Stimulated activated CD4-positive, alpha-beta T cell treated with anti-CD3 and anti-CD28 coated beads, Interleukin-12 subunit alpha, Interleukin-12 subunit beta, amount 100 ng/mL, for 24 hours (primary cell): ENCODE results near the gene DRD3.

Experiments used
- DNase-seq, 2 experiments: peaks; one replicate each; pipeline ENCODE4 v3.0.0-alpha.2; 2020; ENCODE audit warnings: low read depth in 2 of 2

The DRD3 gene

GRCh38 chr3:114179575-114179974 lies 723 bp upstream of the DRD3 start:
- DNase-seq = no peak

- no peak for DNase-seq
Measured at GRCh38 chr3:114176890-114177289, 2.0 kb downstream of the DRD3 start.

- no peak for DNase-seq
Measured at GRCh38 chr3:114176487-114176886, 2.4 kb downstream of the DRD3 start.

- DNase-seq = no peak
Measured at GRCh38 chr3:114175204-114175987, 3.5 kb downstream of the DRD3 start.

GRCh38 chr3:114171677-114172076 lies 7.2 kb downstream of the DRD3 start:
- no peak for DNase-seq

- no peak for DNase-seq
Measured at GRCh38 chr3:114168150-114168549, 10.7 kb downstream of the DRD3 start.

- DNase-seq = no peak
Measured at GRCh38 chr3:114157321-114157720, 21.5 kb downstream of the DRD3 start.

GRCh38 chr3:114155370-114155821 lies 23.5 kb downstream of the DRD3 start:
- peak in 1 of 2 experiments; percentile 15 for DNase-seq

GRCh38 chr3:114154321-114154821 lies 24.5 kb downstream of the DRD3 start:
- no peak for DNase-seq

GRCh38 chr3:114152519-114153151 lies 26.2 kb downstream of the DRD3 start:
- DNase-seq = peak; percentile 66 to 82

- no peak for DNase-seq
Measured at GRCh38 chr3:114151091-114151490, 27.8 kb downstream of the DRD3 start.

- DNase-seq = no peak
Measured at GRCh38 chr3:114147251-114147650, 31.6 kb downstream of the DRD3 start.

GRCh38 chr3:114144909-114145688 lies 33.8 kb downstream of the DRD3 start:
- DNase-seq = peak in 1 of 2 experiments; percentile 8

- DNase-seq = no peak
Measured at GRCh38 chr3:114143817-114144216, 35.0 kb downstream of the DRD3 start.

- DNase-seq = no peak
Measured at GRCh38 chr3:114139836-114140235, 39.0 kb downstream of the DRD3 start.

- no peak for DNase-seq
Measured at GRCh38 chr3:114133947-114134346, 44.9 kb downstream of the DRD3 start.

- DNase-seq = no peak
Measured at GRCh38 chr3:114132500-114132899, 46.4 kb downstream of the DRD3 start.

- DNase-seq = no peak
Measured at GRCh38 chr3:114128826-114129225, 50.0 kb downstream of the DRD3 start.

GRCh38 chr3:114128231-114128630 lies 50.6 kb downstream of the DRD3 start:
- DNase-seq = no peak

GRCh38 chr3:114127517-114127916 lies 51.3 kb downstream of the DRD3 start:
- no peak for DNase-seq

GRCh38 chr3:114126461-114126860 lies 52.4 kb downstream of the DRD3 start:
- DNase-seq = no peak

GRCh38 chr3:114122027-114122709 lies 56.7 kb downstream of the DRD3 start:
- DNase-seq = no peak
